GM10266 (cell line): ENCODE data around the gene ARL17B.
"Not testable (repeated sequence)": the region's sequence is repeated elsewhere in the genome, so short reads cannot be mapped to it uniquely, and the experiment has no call there.

Source experiments
- DNase-seq: peaks from one replicate; pipeline ENCODE4 v3.0.0; 2012; ENCODE audit errors: extremely low spot score

Gene ARL17B

DNA sequence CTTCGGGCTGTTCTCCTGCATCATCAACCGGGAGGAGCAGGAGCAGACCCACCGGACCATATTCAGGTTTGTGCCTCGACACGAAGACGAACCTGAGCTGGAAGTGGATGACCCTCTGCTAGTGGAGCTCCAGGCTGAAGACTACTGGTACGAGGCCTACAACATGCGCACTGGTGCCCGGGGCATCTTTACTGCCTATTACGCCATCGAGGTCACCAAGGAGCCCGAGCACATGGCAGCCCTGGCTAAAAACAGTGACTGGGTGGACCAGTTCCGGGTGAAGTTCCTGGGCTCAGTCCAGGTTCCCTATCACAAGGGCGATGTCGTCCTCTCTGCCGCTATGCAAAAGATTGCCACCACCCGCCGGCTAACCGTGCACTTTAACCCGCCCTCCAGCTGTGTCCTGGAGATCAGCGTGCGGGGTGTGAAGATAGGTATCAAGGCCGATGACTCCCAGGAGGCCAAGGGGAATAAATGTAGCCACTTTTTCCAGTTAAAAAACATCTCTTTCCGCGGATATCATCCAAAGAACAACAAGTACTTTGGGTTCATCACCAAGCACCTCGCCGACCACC is 117.1 kb downstream of the ARL17B start:
- not testable (repeated sequence) for DNase-seq

DNA sequence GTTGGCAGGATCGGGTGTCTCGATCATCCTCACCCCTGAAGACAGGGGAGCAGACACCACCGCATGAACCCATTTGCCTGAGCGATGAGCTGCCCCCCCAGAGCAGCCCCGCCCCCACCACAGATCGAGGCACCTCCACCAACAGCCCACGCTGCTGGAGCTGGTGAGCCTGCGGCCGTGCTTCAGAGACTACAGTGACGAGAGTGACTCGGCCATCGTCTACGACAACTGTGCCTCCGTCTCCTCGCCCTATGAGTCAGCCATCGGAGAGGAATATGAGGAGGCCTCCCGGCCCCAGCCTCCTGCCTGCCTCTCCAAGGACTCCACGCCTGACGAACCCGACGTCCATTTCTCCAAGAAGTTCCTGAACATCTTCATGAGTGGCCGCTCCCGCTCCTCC is 117.6 kb downstream of the ARL17B start:
- not testable (repeated sequence) for DNase-seq

DNA sequence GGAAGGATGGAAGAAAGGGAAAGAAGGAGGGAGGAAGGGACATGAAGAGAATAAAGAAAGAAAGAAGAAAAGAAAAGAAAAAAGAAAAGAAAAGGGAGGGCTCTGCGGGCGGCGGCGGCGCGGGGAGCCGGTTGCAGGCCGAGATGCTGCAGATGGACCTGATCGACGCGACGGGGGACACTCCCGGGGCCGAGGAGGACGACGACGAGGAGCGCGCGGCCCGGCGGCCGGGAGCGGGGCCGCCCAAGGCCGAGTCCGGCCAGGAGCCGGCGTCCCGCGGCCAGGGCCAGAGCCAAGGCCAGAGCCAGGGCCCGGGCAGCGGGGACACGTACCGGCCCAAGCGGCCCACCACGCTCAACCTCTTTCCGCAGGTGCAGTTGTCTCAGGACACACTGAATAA is 118.1 kb downstream of the ARL17B start:
- DNase-seq = not testable (repeated sequence)

- DNase-seq = not testable (repeated sequence)
Measured at GRCh38 chr17:46231359-46231758, 130.2 kb downstream of the ARL17B start.

- DNase-seq = peak; percentile 96
Measured at GRCh38 chr17:46225274-46225794, 136.2 kb downstream of the ARL17B start.

GRCh38 chr17:46224864-46225263 is 136.7 kb downstream of the ARL17B start:
- not testable (repeated sequence) for DNase-seq
